HEK293T (cell line): Measurements from ENCODE around the gene SWSAP1.

Experiments
- ARNT ChIP-seq: fragments of 450-650 bp; IDR thresholded peaks from 2 replicates; pipeline ENCODE4 v1.6.1; 2017; ENCODE audit warnings: mild to moderate bottlenecking
- BHLHE40 ChIP-seq: fragments of 450-650 bp; IDR thresholded peaks from 2 replicates; pipeline ENCODE4 v1.6.1; 2016; ENCODE audit warnings: mild to moderate bottlenecking, moderate library complexity, borderline replicate concordance
- FOXA1 ChIP-seq: fragments of 450-650 bp; IDR thresholded peaks from 2 replicates; pipeline ENCODE4 v1.6.1; 2016; ENCODE audit warnings: mild to moderate bottlenecking
- FOXM1 ChIP-seq: fragments of 450-650 bp; IDR thresholded peaks from 2 replicates; pipeline ENCODE4 v1.6.1; 2017; ENCODE audit warnings: mild to moderate bottlenecking, borderline replicate concordance
- SP1 ChIP-seq: fragments of 450-650 bp; IDR thresholded peaks from 2 replicates; pipeline ENCODE4 v1.6.1; 2017
- TARDBP ChIP-seq: fragments of 450-650 bp; IDR thresholded peaks from 2 replicates; pipeline ENCODE4 v1.6.1; 2016
- ZNF384 ChIP-seq: fragments of 450-650 bp; IDR thresholded peaks from 2 replicates; pipeline ENCODE4 v1.6.1; 2016

GRCh38 chr19:11332822-11333221 is 41.6 kb upstream of the SWSAP1 start:
- TF ChIP-seq ZNF384: no peak
- TF ChIP-seq TARDBP: no peak
- no peak for TF ChIP-seq BHLHE40
- no peak for TF ChIP-seq SP1
- no peak for TF ChIP-seq ARNT
- TF ChIP-seq FOXA1: no peak
- no peak for TF ChIP-seq FOXM1
